GM19467 (cell line): ENCODE results near the gene CLIP2.

Source experiments
- ATAC-seq: cut with Tn5 transposase; IDR thresholded peaks from one replicate; pipeline ENCODE4 v1.9.1; 2021; ENCODE audit warnings: mild to moderate bottlenecking, moderate library complexity; ENCODE audit not compliant: unreplicated experiment

Gene CLIP2

GRCh38 chr7:74269757-74270277 is 19.4 kb upstream of the CLIP2 start:
- ATAC-seq, result no peak

GRCh38 chr7:74271742-74272141 is 17.5 kb upstream of the CLIP2 start:
- ATAC-seq, result no peak

- ATAC-seq, result peak; percentile 67
Measured at GRCh38 chr7:74272305-74273038, 16.7 kb upstream of the CLIP2 start.

GRCh38 chr7:74275401-74275881 is 13.8 kb upstream of the CLIP2 start:
- no peak for ATAC-seq

GRCh38 chr7:74277636-74278035 is 11.6 kb upstream of the CLIP2 start:
- ATAC-seq, result no peak

GRCh38 chr7:74280985-74281384 is 8.2 kb upstream of the CLIP2 start:
- ATAC-seq, result no peak

- ATAC-seq, result no peak
Measured at GRCh38 chr7:74282748-74283459, 6.3 kb upstream of the CLIP2 start.

GRCh38 chr7:74283858-74284447 is 5.3 kb upstream of the CLIP2 start:
- ATAC-seq, result no peak

- no peak for ATAC-seq
Measured at GRCh38 chr7:74284781-74285259, 4.4 kb upstream of the CLIP2 start.

GRCh38 chr7:74286131-74286530 is 3.1 kb upstream of the CLIP2 start:
- ATAC-seq, result no peak

- no peak for ATAC-seq
Measured at GRCh38 chr7:74287303-74288033, 1.7 kb upstream of the CLIP2 start.

- ATAC-seq, result no peak
Measured at GRCh38 chr7:74288034-74288881, 949 bp upstream of the CLIP2 start.

- ATAC-seq, result no peak
Measured at GRCh38 chr7:74289659-74290552, 699 bp downstream of the CLIP2 start.

GRCh38 chr7:74290553-74290950 is 1.3 kb downstream of the CLIP2 start:
- no peak for ATAC-seq

- ATAC-seq, result no peak
Measured at GRCh38 chr7:74290981-74291441, 1.8 kb downstream of the CLIP2 start.

GRCh38 chr7:74291535-74291934 is 2.3 kb downstream of the CLIP2 start:
- ATAC-seq, result no peak

- ATAC-seq, result no peak
Measured at GRCh38 chr7:74292757-74293576, 3.8 kb downstream of the CLIP2 start.

GRCh38 chr7:74293577-74293908 is 4.3 kb downstream of the CLIP2 start:
- ATAC-seq, result no peak
